Measurements from ENCODE around the gene DNAL4. TPM values are rescaled to one million over a fixed set of nuclear protein-coding genes. Genes with fewer than 3 reads are reported as not detected.

DNAL4 gene
- total and polyA plus RNA-seq, 4 donors: 8.2 to 14.3 (median 9.8) TPM

- Histone ChIP-seq H3K27ac (ENCODE audit: low read depth in 1 of 2, low read length in 2 of 2) (peak overlapping the region; percentile 96 to 97), H3K27me3 (ENCODE audit: control insufficient read depth in 1 of 2, insufficient read depth in 2 of 2, low read length in 1 of 2) (no peaks in the 10 kb centered on the region), H3K4me3 (ENCODE audit: low read length in 2 of 2) (peak overlapping the region; percentile 68 to 93), H3K36me3 (ENCODE audit: control insufficient read depth in 1 of 2, insufficient read depth in 2 of 2, low read length in 1 of 2) (peaks cover 0 to 13% of the 10 kb centered on the region in 2 donors), H3K9me3 (ENCODE audit: control insufficient read depth, low read length) (no peaks in the 10 kb centered on the region), H3K4me1 (ENCODE audit: control insufficient read depth in 1 of 2, insufficient read depth in 2 of 2, low read length in 2 of 2) (no peaks in the 10 kb centered on the region)
- 0 to 1% methylated on average over 61 to 74 of the region's 74 CpGs for WGBS, 2 donors
- intact Hi-C loops (cut with DNase I): loop anchor here in 1 of 2 donors (2.0 to 5.0 kb wide), 2 partner anchors 37 to 51 kb away; partner anchors contain the start of genes DNAL4 and GTPBP1
- DNase-seq (peak; percentile 96 to 99), ATAC-seq (ENCODE audit: low FRiP score) (peak; percentile 92)
Measured at GRCh38 chr22:38755155-38755910, 38.6 kb downstream of the DNAL4 start.

- DNase-seq: peak in 1 of 2 donors; percentile 69
- ATAC-seq (ENCODE audit: low FRiP score): peak; percentile 1
- Histone ChIP-seq H3K36me3 (ENCODE audit: control insufficient read depth in 1 of 2, insufficient read depth in 2 of 2, low read length in 1 of 2) (peaks cover 0 to 16% of the 10 kb centered on the region in 2 donors), H3K9me3 (ENCODE audit: control insufficient read depth, low read length) (no peaks in the 10 kb centered on the region), H3K4me1 (ENCODE audit: control insufficient read depth in 1 of 2, insufficient read depth in 2 of 2, low read length in 2 of 2) (no peaks in the 10 kb centered on the region), H3K27me3 (ENCODE audit: control insufficient read depth in 1 of 2, insufficient read depth in 2 of 2, low read length in 1 of 2) (no peaks in the 10 kb centered on the region), H3K4me3 (ENCODE audit: low read length in 2 of 2) (peak overlapping the region; percentile 13 to 59), H3K27ac (ENCODE audit: low read depth in 1 of 2, low read length in 2 of 2) (peak overlapping the region; percentile 83 to 96)
- intact Hi-C loops (cut with DNase I): loop anchor here (2.0 to 5.0 kb wide), 3 partner anchors 37 to 50 kb away; partner anchors contain the start of genes DNAL4 (in 1 of the 2) and GTPBP1 (in 1 of the 2)
- WGBS, 2 donors: 1% methylated on average over 12 of the region's 12 CpGs
Measured at GRCh38 chr22:38754751-38755154, 39.2 kb downstream of the DNAL4 start.

- no peaks in the 10 kb centered on the region for H3K27me3 ChIP-seq (ENCODE audit: control insufficient read depth in 1 of 2, insufficient read depth in 2 of 2, low read length in 1 of 2)
- peak; percentile 85 to 90 for DNase-seq
- no peaks in the 10 kb centered on the region for H3K9me3 ChIP-seq (ENCODE audit: control insufficient read depth, low read length)
- peak overlapping the region; percentile 13 to 59 for H3K4me3 ChIP-seq (ENCODE audit: low read length in 2 of 2)
- WGBS, 2 donors: 9 to 10% methylated on average over 12 of the region's 12 CpGs
- peak overlapping the region; percentile 83 to 96 for H3K27ac ChIP-seq (ENCODE audit: low read depth in 1 of 2, low read length in 2 of 2)
- intact Hi-C loops (cut with DNase I): loop anchor here (2.0 to 5.0 kb wide), 2 partner anchors 37 to 49 kb away; partner anchors contain the start of gene GTPBP1 (in 1 of the 2)
- H3K36me3 ChIP-seq (ENCODE audit: control insufficient read depth in 1 of 2, insufficient read depth in 2 of 2, low read length in 1 of 2): peaks cover 5 to 21% of the 10 kb centered on the region in 2 donors
- no peaks in the 10 kb centered on the region for H3K4me1 ChIP-seq (ENCODE audit: control insufficient read depth in 1 of 2, insufficient read depth in 2 of 2, low read length in 2 of 2)
- peak; percentile 51 for ATAC-seq (ENCODE audit: low FRiP score)
Measured at GRCh38 chr22:38753948-38754750, 39.8 kb downstream of the DNAL4 start.

GRCh38 chr22:38751422-38752346 is 42.3 kb downstream of the DNAL4 start:
- Histone ChIP-seq H3K4me3 (ENCODE audit: low read length in 2 of 2) (no peak overlapping the region), H3K4me1 (ENCODE audit: control insufficient read depth in 1 of 2, insufficient read depth in 2 of 2, low read length in 2 of 2) (no peaks in the 10 kb centered on the region), H3K9me3 (ENCODE audit: control insufficient read depth, low read length) (no peaks in the 10 kb centered on the region), H3K27ac (ENCODE audit: low read depth in 1 of 2, low read length in 2 of 2) (no peak overlapping the region), H3K27me3 (ENCODE audit: control insufficient read depth in 1 of 2, insufficient read depth in 2 of 2, low read length in 1 of 2) (no peaks in the 10 kb centered on the region), H3K36me3 (ENCODE audit: control insufficient read depth in 1 of 2, insufficient read depth in 2 of 2, low read length in 1 of 2) (peaks cover 5 to 26% of the 10 kb centered on the region in 2 donors)
- DNase-seq (peak in 1 of 2 donors; percentile 81), ATAC-seq (ENCODE audit: low FRiP score) (no peak)
- WGBS, 2 donors: 84 to 86% methylated on average over 24 of the region's 24 CpGs
- intact Hi-C loops (cut with DNase I): loop anchor here in 1 of 2 donors (5.0 kb wide), 1 partner anchor 34 kb away; no protein-coding TSS in a partner anchor

- no peak overlapping the region for H3K27ac ChIP-seq (ENCODE audit: low read depth in 1 of 2, low read length in 2 of 2)
- DNase-seq: no peak
- no peaks in the 10 kb centered on the region for H3K9me3 ChIP-seq (ENCODE audit: control insufficient read depth, low read length)
- peaks cover 5 to 26% of the 10 kb centered on the region in 2 donors for H3K36me3 ChIP-seq (ENCODE audit: control insufficient read depth in 1 of 2, insufficient read depth in 2 of 2, low read length in 1 of 2)
- H3K4me3 ChIP-seq (ENCODE audit: low read length in 2 of 2): no peak overlapping the region
- 88 to 90% methylated on average over 12 of the region's 12 CpGs for WGBS, 2 donors
- H3K27me3 ChIP-seq (ENCODE audit: control insufficient read depth in 1 of 2, insufficient read depth in 2 of 2, low read length in 1 of 2): no peaks in the 10 kb centered on the region
- intact Hi-C loops (cut with DNase I): loop anchor here in 1 of 2 donors (5.0 kb wide), 1 partner anchor 34 kb away; no protein-coding TSS in a partner anchor
- H3K4me1 ChIP-seq (ENCODE audit: control insufficient read depth in 1 of 2, insufficient read depth in 2 of 2, low read length in 2 of 2): no peaks in the 10 kb centered on the region
- ATAC-seq (ENCODE audit: low FRiP score): no peak
Measured at GRCh38 chr22:38751066-38751421, 42.9 kb downstream of the DNAL4 start.

- Histone ChIP-seq H3K36me3 (ENCODE audit: control insufficient read depth in 1 of 2, insufficient read depth in 2 of 2, low read length in 1 of 2) (peaks cover 5 to 26% of the 10 kb centered on the region in 2 donors), H3K27me3 (ENCODE audit: control insufficient read depth in 1 of 2, insufficient read depth in 2 of 2, low read length in 1 of 2) (no peaks in the 10 kb centered on the region), H3K9me3 (ENCODE audit: control insufficient read depth, low read length) (no peaks in the 10 kb centered on the region), H3K27ac (ENCODE audit: low read depth in 1 of 2, low read length in 2 of 2) (no peak overlapping the region), H3K4me3 (ENCODE audit: low read length in 2 of 2) (no peak overlapping the region), H3K4me1 (ENCODE audit: control insufficient read depth in 1 of 2, insufficient read depth in 2 of 2, low read length in 2 of 2) (no peaks in the 10 kb centered on the region)
- 89 to 93% methylated on average over 13 to 17 of the region's 17 CpGs for WGBS, 2 donors
- no peak for DNase-seq
- no peak for ATAC-seq (ENCODE audit: low FRiP score)
- intact Hi-C loops (cut with DNase I): loop anchor here in 1 of 2 donors (5.0 kb wide), 1 partner anchor 33 kb away; no protein-coding TSS in a partner anchor
Measured at GRCh38 chr22:38750638-38751037, 43.3 kb downstream of the DNAL4 start.

- Histone ChIP-seq H3K36me3 (ENCODE audit: control insufficient read depth in 1 of 2, insufficient read depth in 2 of 2, low read length in 1 of 2) (peaks cover 5 to 26% of the 10 kb centered on the region in 2 donors), H3K27ac (ENCODE audit: low read depth in 1 of 2, low read length in 2 of 2) (no peak overlapping the region), H3K9me3 (ENCODE audit: control insufficient read depth, low read length) (no peaks in the 10 kb centered on the region), H3K4me3 (ENCODE audit: low read length in 2 of 2) (no peak overlapping the region), H3K4me1 (ENCODE audit: control insufficient read depth in 1 of 2, insufficient read depth in 2 of 2, low read length in 2 of 2) (no peaks in the 10 kb centered on the region), H3K27me3 (ENCODE audit: control insufficient read depth in 1 of 2, insufficient read depth in 2 of 2, low read length in 1 of 2) (no peaks in the 10 kb centered on the region)
- ATAC-seq (ENCODE audit: low FRiP score): no peak
- WGBS, 2 donors: 93 to 94% methylated on average over 14 of the region's 14 CpGs
- no peak for DNase-seq
- intact Hi-C loops (cut with DNase I): loop anchor here in 1 of 2 donors (5.0 kb wide), 1 partner anchor 33 kb away; no protein-coding TSS in a partner anchor
Measured at GRCh38 chr22:38750104-38750503, 43.8 kb downstream of the DNAL4 start.

Data from aorta (tissue), 5 donors.